DND-41 (cell line): ENCODE measurements around the gene CFAP43.

Experiments used
- ATAC-seq: fragments of 200-7000 bp; cut with Tn5 transposase; 3 replicates; pipeline ENCODE4 v1.9.1; 2021; ENCODE audit warnings: low read depth; ENCODE audit not compliant: insufficient read depth
- DNase-seq: peaks from one replicate; pipeline ENCODE4 v3.0.0-alpha.2; 2020
- H2AFZ ChIP-seq: 2 replicates; pipeline ENCODE4 v1.6.0; 2012; ENCODE audit warnings: low read depth, low read length
- H3K27ac ChIP-seq: 2 replicates; pipeline ENCODE4 v1.5.1; 2012; ENCODE audit warnings: low read length, inconsistent platforms
- H3K27me3 ChIP-seq: fragments of 200-600 bp; sonication (generic); 2 replicates; pipeline ENCODE4 v1.6.0; 2012; ENCODE audit warnings: low read length, mild to moderate bottlenecking, inconsistent platforms; ENCODE audit not compliant: insufficient read depth, poor library complexity
- H3K36me3 ChIP-seq: 2 replicates; pipeline ENCODE4 v1.5.1; 2012; ENCODE audit warnings: low read length, inconsistent platforms; ENCODE audit not compliant: insufficient read depth
- H3K4me1 ChIP-seq: 2 replicates; pipeline ENCODE4 v1.5.1; 2012; ENCODE audit warnings: mild to moderate bottlenecking, low read length; ENCODE audit not compliant: insufficient read depth
- H3K4me2 ChIP-seq: 2 replicates; pipeline ENCODE4 v1.6.0; 2012; ENCODE audit warnings: mild to moderate bottlenecking, moderate library complexity, low read length, inconsistent platforms; ENCODE audit not compliant: insufficient read depth
- H3K4me3 ChIP-seq, 2 experiments: fragments of 200-600 bp in 1 of 2; shearing (Covaris generic) in 1 of 2; 2 replicates each; pipeline ENCODE4 v1.5.1; 2012 to 2016; ENCODE audit warnings: inconsistent platforms in 2 of 2, low read length in 2 of 2, mild to moderate bottlenecking in 2 of 2, low read depth in 1 of 2, moderate library complexity in 1 of 2
- H3K79me2 ChIP-seq: 2 replicates; pipeline ENCODE4 v1.6.0; 2012; ENCODE audit warnings: low read length, inconsistent platforms; ENCODE audit not compliant: insufficient read depth
- H3K9ac ChIP-seq: 2 replicates; pipeline ENCODE4 v1.6.0; 2012; ENCODE audit warnings: low read depth, mild to moderate bottlenecking, inconsistent platforms, low read length, moderate library complexity
- H3K9me3 ChIP-seq: 2 replicates; pipeline ENCODE4 v1.5.1; 2012; ENCODE audit warnings: low read length, moderate library complexity, mild to moderate bottlenecking, inconsistent platforms; ENCODE audit not compliant: insufficient read depth, severe bottlenecking
- H4K20me1 ChIP-seq: 2 replicates; pipeline ENCODE4 v1.6.0; 2012; ENCODE audit warnings: low read length; ENCODE audit not compliant: insufficient read depth
- EZH2 ChIP-seq: IDR thresholded peaks from 3 replicates; pipeline ENCODE4 v1.6.1; 2012; ENCODE audit warnings: borderline replicate concordance, low read depth, mild to moderate bottlenecking, moderate library complexity, low read length, inconsistent platforms; ENCODE audit not compliant: severe bottlenecking
- TF ChIP-seq, protein P1 (sequence below): IDR thresholded peaks from 2 replicates; pipeline ENCODE4 v1.5.1; 2012; ENCODE audit warnings: borderline replicate concordance, low read length, moderate library complexity, mild to moderate bottlenecking; ENCODE audit not compliant: poor library complexity, severe bottlenecking; ENCODE audit errors: extremely low read depth

The CFAP43 gene

DNA sequence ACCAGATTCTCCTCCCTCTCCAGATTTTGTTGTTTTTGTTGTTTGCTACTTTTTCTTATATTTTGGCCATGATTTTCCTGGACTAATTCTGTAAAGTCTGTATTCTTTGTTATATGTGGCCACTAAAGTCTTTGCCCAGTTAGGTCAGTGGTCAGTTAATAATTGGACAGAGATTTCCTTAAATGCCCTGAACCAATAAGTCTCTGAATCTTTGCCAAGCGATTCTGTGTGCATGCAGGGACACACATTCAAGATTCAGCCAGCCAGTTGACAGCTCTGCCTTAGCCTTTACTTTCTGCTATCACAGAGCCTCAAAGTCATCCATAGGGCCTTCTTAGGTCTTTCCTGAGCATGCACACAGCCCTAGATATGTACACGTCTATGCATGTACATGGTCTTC, 135.5 kb downstream of the CFAP43 start:
- no peaks in the 10 kb centered on the region for H4K20me1 ChIP-seq
- H3K4me2 ChIP-seq = no peak overlapping the region
- no peaks in the 10 kb centered on the region for H3K9me3 ChIP-seq
- TF ChIP-seq EZH2 = no peak
- TF ChIP-seq, protein P1, sequence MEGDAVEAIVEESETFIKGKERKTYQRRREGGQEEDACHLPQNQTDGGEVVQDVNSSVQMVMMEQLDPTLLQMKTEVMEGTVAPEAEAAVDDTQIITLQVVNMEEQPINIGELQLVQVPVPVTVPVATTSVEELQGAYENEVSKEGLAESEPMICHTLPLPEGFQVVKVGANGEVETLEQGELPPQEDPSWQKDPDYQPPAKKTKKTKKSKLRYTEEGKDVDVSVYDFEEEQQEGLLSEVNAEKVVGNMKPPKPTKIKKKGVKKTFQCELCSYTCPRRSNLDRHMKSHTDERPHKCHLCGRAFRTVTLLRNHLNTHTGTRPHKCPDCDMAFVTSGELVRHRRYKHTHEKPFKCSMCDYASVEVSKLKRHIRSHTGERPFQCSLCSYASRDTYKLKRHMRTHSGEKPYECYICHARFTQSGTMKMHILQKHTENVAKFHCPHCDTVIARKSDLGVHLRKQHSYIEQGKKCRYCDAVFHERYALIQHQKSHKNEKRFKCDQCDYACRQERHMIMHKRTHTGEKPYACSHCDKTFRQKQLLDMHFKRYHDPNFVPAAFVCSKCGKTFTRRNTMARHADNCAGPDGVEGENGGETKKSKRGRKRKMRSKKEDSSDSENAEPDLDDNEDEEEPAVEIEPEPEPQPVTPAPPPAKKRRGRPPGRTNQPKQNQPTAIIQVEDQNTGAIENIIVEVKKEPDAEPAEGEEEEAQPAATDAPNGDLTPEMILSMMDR = no peak
- ATAC-seq (no peak), DNase-seq (no peak)
- H3K27me3 ChIP-seq = peaks cover 12% of the 10 kb centered on the region
- H3K4me1 ChIP-seq = no peaks in the 10 kb centered on the region
- H3K4me3 ChIP-seq = no peak overlapping the region
- no peaks in the 10 kb centered on the region for H3K79me2 ChIP-seq
- H3K9ac ChIP-seq = no peak overlapping the region
- no peak overlapping the region for H3K27ac ChIP-seq
- H2AFZ ChIP-seq = no peak overlapping the region
- no peaks in the 10 kb centered on the region for H3K36me3 ChIP-seq

DNA sequence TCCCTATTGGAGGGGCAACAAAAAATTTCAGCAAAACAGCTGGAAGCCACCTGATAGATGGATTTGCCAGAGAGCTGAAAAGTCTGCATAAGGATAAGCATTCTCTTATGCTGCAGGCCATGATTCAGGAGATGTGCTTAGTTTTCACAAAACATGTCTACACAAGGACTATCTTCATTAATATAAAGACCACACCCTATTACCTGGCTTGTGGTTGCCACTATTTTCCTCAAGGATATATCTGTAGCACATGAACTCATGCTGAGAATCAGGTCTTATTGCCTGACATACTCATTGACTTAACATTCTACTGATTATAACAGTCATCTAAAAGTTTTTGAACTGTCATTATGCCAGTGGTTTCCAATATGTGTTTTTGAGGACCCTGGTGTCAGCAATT, 139.4 kb downstream of the CFAP43 start:
- Histone ChIP-seq H3K79me2 (no peaks in the 10 kb centered on the region), H2AFZ (no peak overlapping the region), H3K4me3 (no peak overlapping the region), H3K9me3 (no peaks in the 10 kb centered on the region), H3K4me1 (no peaks in the 10 kb centered on the region), H3K27me3 (peaks cover 14% of the 10 kb centered on the region), H3K9ac (no peak overlapping the region), H3K4me2 (no peak overlapping the region), H3K27ac (no peak overlapping the region), H4K20me1 (no peaks in the 10 kb centered on the region), H3K36me3 (no peaks in the 10 kb centered on the region)
- ATAC-seq (no peak), DNase-seq (no peak)
- TF ChIP-seq, protein P1 = no peak
- TF ChIP-seq EZH2 = no peak

DNA sequence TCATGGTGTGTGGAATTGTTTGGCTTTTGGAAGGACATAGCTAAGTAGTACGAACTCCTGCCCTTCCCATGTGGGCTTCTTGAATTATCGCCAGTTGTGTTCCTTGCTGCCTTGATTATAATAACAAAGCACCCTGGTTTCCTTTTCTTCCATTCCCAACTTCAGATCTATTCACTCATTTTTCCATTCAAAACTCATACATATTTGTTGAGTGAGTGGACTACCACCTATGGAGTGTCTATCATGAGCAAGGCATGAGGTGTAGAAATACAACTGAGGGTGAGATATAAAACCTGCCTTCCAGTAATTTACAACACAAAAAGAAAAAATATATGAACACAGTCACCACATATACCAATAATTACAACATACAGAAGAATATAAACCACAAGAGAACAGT, 141.6 kb downstream of the CFAP43 start:
- ATAC-seq (no peak), DNase-seq (no peak)
- H2AFZ ChIP-seq = no peak overlapping the region
- no peaks in the 10 kb centered on the region for H4K20me1 ChIP-seq
- no peaks in the 10 kb centered on the region for H3K4me1 ChIP-seq
- H3K9me3 ChIP-seq = no peaks in the 10 kb centered on the region
- H3K9ac ChIP-seq = no peak overlapping the region
- no peaks in the 10 kb centered on the region for H3K36me3 ChIP-seq
- no peak overlapping the region for H3K4me2 ChIP-seq
- TF ChIP-seq EZH2 = no peak
- TF ChIP-seq, protein P1 = no peak
- no peak overlapping the region for H3K27ac ChIP-seq
- H3K79me2 ChIP-seq = no peaks in the 10 kb centered on the region
- H3K27me3 ChIP-seq = peaks cover 24% of the 10 kb centered on the region
- no peak overlapping the region for H3K4me3 ChIP-seq

DNA sequence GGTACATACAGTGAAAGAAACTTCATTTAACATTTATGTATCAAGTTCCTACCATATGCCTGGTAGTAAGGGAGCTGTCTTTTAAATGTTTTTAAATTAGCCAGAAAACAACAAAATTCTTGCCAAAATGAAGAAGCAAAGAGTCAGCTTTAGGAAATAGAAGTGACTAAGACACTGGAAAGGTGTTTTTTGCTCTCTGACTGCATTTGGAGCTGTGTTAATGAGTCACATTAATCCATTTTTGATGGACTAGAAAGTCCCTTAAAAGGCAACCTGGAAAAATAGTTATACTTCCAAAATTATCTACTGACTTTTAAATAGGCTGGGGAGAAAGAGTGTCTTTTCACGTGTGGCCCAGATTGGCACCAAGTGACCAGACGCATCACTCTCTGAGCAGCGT, 142.5 kb downstream of the CFAP43 start:
- Histone ChIP-seq H4K20me1 (no peaks in the 10 kb centered on the region), H3K27me3 (peaks cover 28% of the 10 kb centered on the region), H3K4me3 (no peak overlapping the region), H3K4me1 (no peaks in the 10 kb centered on the region), H3K36me3 (no peaks in the 10 kb centered on the region), H3K9me3 (no peaks in the 10 kb centered on the region), H3K79me2 (no peaks in the 10 kb centered on the region), H3K4me2 (no peak overlapping the region), H3K27ac (no peak overlapping the region), H3K9ac (no peak overlapping the region), H2AFZ (no peak overlapping the region)
- no peak for ATAC-seq
- TF ChIP-seq, protein P1 = no peak
- TF ChIP-seq EZH2 = no peak
- DNase-seq = no peak
